ENCODE results near the gene ASCL2. TPM values are rescaled to one million over a fixed set of nuclear protein-coding genes. Genes with fewer than 3 reads are reported as not detected.

The ASCL2 gene
- total and polyA plus RNA-seq, 3 donors from 2014 or later: 1.3 to 5.8 (median 4.8) TPM

DNA sequence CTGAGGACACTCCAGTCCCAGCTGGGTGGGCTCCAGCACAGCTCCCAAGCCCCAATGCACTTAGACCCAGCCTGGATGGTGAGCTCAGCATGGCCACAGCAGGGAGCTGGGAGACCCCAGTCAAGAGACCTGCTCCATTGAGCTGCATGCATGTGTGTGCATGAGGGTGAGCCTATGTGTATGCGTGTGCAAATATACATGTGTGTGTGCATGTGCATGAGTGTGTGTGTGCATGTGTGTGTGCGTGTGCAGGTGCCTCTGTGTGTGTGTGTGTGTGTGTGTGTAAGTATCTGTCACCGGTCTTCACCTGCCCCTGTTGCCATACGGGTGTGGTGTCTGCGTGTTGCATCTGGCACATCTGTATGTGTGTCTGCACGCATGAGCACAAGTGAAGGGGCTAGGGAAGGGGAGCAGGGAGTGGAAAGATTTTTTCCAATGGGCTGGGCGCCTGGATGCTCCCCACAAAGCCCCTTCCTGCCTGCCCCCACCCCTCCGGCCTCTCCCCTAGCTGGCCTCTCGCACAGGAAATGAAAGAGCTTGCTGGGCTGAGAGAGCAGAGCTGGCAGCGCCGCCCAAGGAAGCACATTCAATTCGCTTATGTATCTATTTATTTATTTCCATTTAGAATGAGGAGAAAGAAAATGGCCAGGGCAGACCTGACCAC is 35.5 kb upstream of the ASCL2 start:
- peaks cover 49% of the 10 kb centered on the region for H3K4me1 ChIP-seq
- H3K36me3 ChIP-seq (ENCODE audit: low read depth, missing control alignments): no peaks in the 10 kb centered on the region
- peak overlapping the region; percentile 84 to 86 for H3K27ac ChIP-seq
- no peaks in the 10 kb centered on the region for H3K9me3 ChIP-seq
- TF ChIP-seq, protein P1, sequence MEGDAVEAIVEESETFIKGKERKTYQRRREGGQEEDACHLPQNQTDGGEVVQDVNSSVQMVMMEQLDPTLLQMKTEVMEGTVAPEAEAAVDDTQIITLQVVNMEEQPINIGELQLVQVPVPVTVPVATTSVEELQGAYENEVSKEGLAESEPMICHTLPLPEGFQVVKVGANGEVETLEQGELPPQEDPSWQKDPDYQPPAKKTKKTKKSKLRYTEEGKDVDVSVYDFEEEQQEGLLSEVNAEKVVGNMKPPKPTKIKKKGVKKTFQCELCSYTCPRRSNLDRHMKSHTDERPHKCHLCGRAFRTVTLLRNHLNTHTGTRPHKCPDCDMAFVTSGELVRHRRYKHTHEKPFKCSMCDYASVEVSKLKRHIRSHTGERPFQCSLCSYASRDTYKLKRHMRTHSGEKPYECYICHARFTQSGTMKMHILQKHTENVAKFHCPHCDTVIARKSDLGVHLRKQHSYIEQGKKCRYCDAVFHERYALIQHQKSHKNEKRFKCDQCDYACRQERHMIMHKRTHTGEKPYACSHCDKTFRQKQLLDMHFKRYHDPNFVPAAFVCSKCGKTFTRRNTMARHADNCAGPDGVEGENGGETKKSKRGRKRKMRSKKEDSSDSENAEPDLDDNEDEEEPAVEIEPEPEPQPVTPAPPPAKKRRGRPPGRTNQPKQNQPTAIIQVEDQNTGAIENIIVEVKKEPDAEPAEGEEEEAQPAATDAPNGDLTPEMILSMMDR (IDR thresholded peaks at IDR 0.05): no peak
- no peak for DNase-seq
- 36 to 37% methylated on average over 7 to 12 of the region's 12 CpGs for WGBS, 2 donors
- intact Hi-C loops (cut with DNase I; ENCODE audit: low total_unique reads): loop anchor here (5.0 kb wide), 1 partner anchor 111 kb away; no protein-coding TSS in a partner anchor
- no peaks in the 10 kb centered on the region for H3K27me3 ChIP-seq
- H3K4me3 ChIP-seq: no peak overlapping the region

DNA sequence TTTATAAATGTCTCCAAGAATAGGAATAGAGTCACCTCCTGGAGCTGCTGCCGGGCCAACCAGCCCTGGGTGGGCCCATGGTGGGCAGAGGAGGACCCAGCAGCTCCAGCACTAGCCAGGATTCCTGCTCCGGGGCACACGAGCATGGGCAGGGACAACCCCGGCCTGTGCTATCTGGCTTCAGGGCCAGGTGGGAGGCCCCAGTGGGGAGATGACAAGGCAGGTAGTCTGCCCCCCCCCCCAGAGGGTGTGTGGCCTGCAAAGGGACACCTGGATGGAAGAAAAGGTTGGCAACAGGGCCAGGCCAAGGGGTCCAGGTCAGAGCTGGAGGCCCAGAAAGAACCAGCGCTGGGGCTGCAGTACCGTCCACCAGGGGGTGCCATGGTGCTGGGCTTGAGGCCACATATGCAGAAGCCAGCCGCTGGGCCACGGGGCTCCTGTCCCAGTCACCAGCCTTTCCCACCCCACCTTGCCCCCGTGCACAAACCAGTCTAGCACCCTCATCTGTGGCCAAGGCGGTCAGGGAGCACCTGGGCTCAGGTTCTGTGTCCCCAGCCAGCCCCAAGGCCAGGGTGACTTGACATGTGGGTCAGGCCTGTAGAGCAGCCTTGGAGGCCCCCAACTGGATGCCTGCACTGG is 34.9 kb upstream of the ASCL2 start:
- intact Hi-C loops (cut with DNase I; ENCODE audit: low total_unique reads): loop anchor here (5.0 kb wide), 1 partner anchor 112 kb away; no protein-coding TSS in a partner anchor
- TF ChIP-seq, protein P1 (IDR thresholded peaks at IDR 0.05): peak; percentile 82 to 95 (median 92)
- no peak for TF ChIP-seq POLR2A (IDR thresholded peaks at IDR 0.05)
- peak; percentile 90 for DNase-seq
- H3K36me3 ChIP-seq (ENCODE audit: low read depth, missing control alignments): no peaks in the 10 kb centered on the region
- H3K27me3 ChIP-seq: no peaks in the 10 kb centered on the region
- H3K4me3 ChIP-seq: no peak overlapping the region
- peak overlapping the region in 1 of 2 donors; percentile 35 for H3K27ac ChIP-seq
- peaks cover 49% of the 10 kb centered on the region for H3K4me1 ChIP-seq
- WGBS, 2 donors: 34 to 44% methylated on average over 6 to 9 of the region's 10 CpGs
- H3K9me3 ChIP-seq: no peaks in the 10 kb centered on the region

DNA sequence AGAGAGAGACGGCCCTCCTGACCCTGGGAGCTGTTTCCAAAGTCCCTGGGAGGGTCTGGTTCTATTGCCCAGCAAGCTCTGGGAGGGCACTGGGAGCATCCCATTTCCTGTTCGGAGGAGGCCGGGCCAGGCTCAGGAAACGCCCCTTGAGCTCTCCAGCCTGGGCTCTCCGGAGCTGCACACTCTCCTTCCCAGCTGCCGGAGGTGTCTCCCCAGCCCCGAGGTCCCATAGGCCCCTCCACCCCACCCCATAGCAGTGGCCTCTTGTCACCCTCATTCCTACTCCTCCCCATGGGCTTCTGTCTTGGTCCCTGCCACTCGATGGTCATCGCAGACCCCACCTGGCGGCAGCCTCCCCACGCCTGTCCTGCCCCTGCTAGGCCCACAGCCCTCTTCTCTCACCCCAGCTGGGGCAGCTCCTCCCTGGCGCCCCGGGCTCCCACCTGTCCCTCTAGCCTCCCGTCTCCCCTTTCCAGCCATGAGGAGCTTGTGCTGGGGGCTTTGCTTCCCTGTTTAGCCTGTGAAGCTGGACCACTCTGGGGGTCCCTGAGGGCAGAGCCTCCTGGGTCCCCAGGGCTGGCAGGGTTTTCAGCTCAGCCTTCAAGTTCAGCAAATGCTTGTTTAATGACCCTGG is 34.2 kb upstream of the ASCL2 start:
- no peak for TF ChIP-seq POLR2A (IDR thresholded peaks at IDR 0.05)
- TF ChIP-seq, protein P1 (IDR thresholded peaks at IDR 0.05): no peak
- Histone ChIP-seq H3K27ac (peak overlapping the region in 1 of 2 donors; percentile 37), H3K4me3 (no peak overlapping the region), H3K27me3 (no peaks in the 10 kb centered on the region), H3K9me3 (no peaks in the 10 kb centered on the region), H3K4me1 (peaks cover 49% of the 10 kb centered on the region), H3K36me3 (ENCODE audit: low read depth, missing control alignments) (no peaks in the 10 kb centered on the region)
- intact Hi-C loops (cut with DNase I; ENCODE audit: low total_unique reads): loop anchor here (5.0 kb wide), 1 partner anchor 113 kb away; no protein-coding TSS in a partner anchor
- WGBS, 2 donors: 68 to 72% methylated on average over 12 to 14 of the region's 14 CpGs
- peak; percentile 25 for DNase-seq

DNA sequence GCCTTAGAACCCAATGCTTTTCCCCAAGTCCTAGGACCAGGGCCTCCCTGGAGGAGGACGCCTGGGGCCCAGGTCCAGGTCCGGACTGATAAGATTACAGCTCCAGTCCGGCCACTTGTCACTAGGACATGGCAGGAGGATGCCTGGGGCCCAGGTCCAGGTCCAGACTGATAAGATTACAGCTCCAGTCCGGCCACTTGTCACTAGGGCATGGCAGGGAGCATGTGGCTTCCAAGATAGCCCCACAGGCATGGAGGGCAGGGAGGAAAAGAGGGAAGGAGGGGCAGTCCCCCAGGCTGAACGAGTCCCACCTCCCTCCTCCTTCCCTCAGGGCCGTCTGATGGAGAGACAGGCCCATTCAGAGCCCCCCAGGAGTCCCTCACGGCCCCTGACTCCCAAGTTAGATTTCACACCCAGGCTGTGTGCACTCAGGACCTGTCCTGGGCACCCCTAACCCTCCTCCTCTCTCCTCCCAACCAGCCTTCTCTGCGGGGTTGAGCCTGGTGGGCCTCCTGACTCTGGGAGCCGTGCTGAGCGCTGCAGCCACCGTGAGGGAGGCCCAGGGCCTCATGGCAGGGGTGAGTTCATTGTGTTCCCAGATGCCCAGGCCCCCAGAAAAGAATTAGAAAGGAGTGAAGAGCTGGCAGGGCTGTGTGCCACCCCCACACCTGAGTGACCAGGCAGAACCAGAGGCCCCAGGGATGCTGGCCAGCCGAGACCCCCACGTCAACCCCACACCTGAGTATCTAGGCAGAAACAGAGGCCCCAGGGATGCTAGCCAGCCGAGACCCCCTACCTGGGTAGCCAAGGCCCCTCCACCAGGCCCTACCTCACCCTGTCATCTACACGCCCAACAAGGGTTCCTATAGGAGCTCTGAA is 33.5 kb upstream of the ASCL2 start:
- Histone ChIP-seq H3K36me3 (ENCODE audit: low read depth, missing control alignments) (no peaks in the 10 kb centered on the region), H3K9me3 (no peaks in the 10 kb centered on the region), H3K4me1 (peaks cover 49% of the 10 kb centered on the region), H3K27me3 (no peaks in the 10 kb centered on the region), H3K4me3 (no peak overlapping the region), H3K27ac (peak overlapping the region in 1 of 2 donors; percentile 37)
- TF ChIP-seq, protein P1 (IDR thresholded peaks at IDR 0.05): no peak
- no peak for TF ChIP-seq POLR2A (IDR thresholded peaks at IDR 0.05)
- intact Hi-C loops (cut with DNase I; ENCODE audit: low total_unique reads): no loop called here
- DNase-seq: peak; percentile 88
- 63 to 79% methylated on average over 10 to 15 of the region's 15 CpGs for WGBS, 2 donors
